GM19240 (cell line): ENCODE data around the gene ABHD4.
A peak's percentile ranks its signal among the peaks of the same experiment; 100 is the strongest.
"Not testable (repeated sequence)": the region's sequence is repeated elsewhere in the genome, so short reads cannot be mapped to it uniquely, and the experiment has no call there.

ENCODE experiments used
- DNase-seq: peaks from one replicate; pipeline ENCODE4 v3.0.0; 2011; ENCODE audit warnings: low spot score; ENCODE audit not compliant: insufficient read length

Gene ABHD4

GRCh38 chr14:22561661-22562579 lies 36.2 kb upstream of the ABHD4 start:
- DNase-seq, result no peak

- no peak for DNase-seq
Observed at GRCh38 chr14:22563987-22564386, 34.1 kb upstream of the ABHD4 start.

- no peak for DNase-seq
Observed at GRCh38 chr14:22564463-22564862, 33.6 kb upstream of the ABHD4 start.

- DNase-seq, result no peak
Observed at GRCh38 chr14:22565391-22565945, 32.6 kb upstream of the ABHD4 start.

GRCh38 chr14:22566266-22566665 lies 31.8 kb upstream of the ABHD4 start:
- not testable (repeated sequence) for DNase-seq

GRCh38 chr14:22566845-22567244 lies 31.3 kb upstream of the ABHD4 start:
- DNase-seq, result no peak

GRCh38 chr14:22567437-22567836 lies 30.7 kb upstream of the ABHD4 start:
- DNase-seq, result no peak

- no peak for DNase-seq
Observed at GRCh38 chr14:22569106-22569736, 28.9 kb upstream of the ABHD4 start.

GRCh38 chr14:22569737-22570131 lies 28.4 kb upstream of the ABHD4 start:
- DNase-seq, result no peak

GRCh38 chr14:22570132-22570949 lies 27.8 kb upstream of the ABHD4 start:
- DNase-seq, result peak; percentile 43

GRCh38 chr14:22572562-22573058 lies 25.5 kb upstream of the ABHD4 start:
- DNase-seq, result no peak

GRCh38 chr14:22573804-22574203 lies 24.3 kb upstream of the ABHD4 start:
- DNase-seq, result no peak

GRCh38 chr14:22577334-22577908 lies 20.7 kb upstream of the ABHD4 start:
- no peak for DNase-seq

GRCh38 chr14:22579236-22579635 lies 18.9 kb upstream of the ABHD4 start:
- no peak for DNase-seq

GRCh38 chr14:22579881-22580280 lies 18.2 kb upstream of the ABHD4 start:
- no peak for DNase-seq

- no peak for DNase-seq
Observed at GRCh38 chr14:22580625-22581024, 17.5 kb upstream of the ABHD4 start.

- DNase-seq, result no peak
Observed at GRCh38 chr14:22583994-22584393, 14.1 kb upstream of the ABHD4 start.

- no peak for DNase-seq
Observed at GRCh38 chr14:22587247-22587646, 10.9 kb upstream of the ABHD4 start.

- DNase-seq, result not testable (repeated sequence)
Observed at GRCh38 chr14:22587677-22588422, 10.2 kb upstream of the ABHD4 start.

- no peak for DNase-seq
Observed at GRCh38 chr14:22588526-22589095, 9.5 kb upstream of the ABHD4 start.
